Gastroesophageal sphincter (tissue), 4 donors: Measurements from ENCODE around the gene FRMD1. TPM values are rescaled to one million over a fixed set of nuclear protein-coding genes. Genes with fewer than 3 reads are reported as not detected.

Experiments
- ATAC-seq: fragments of 150-250 bp; one replicate; pipeline ENCODE4 v1.9.1; 2016; ENCODE audit warnings: mild to moderate bottlenecking, moderate library complexity
- H3K27ac ChIP-seq, 4 donors: fragments of 200-600 bp; sonication (generic) in 3 of 4; 1 replicate in 3 of 4; 2 replicates in 1 of 4; pipeline ENCODE4 v1.5.1; 2016 to 2019
- H3K27me3 ChIP-seq: fragments of 200-600 bp; sonication (generic); one replicate; pipeline ENCODE4 v1.5.1; 2019
- H3K36me3 ChIP-seq, 2 donors: fragments of 200-600 bp; sonication (generic); one replicate each; pipeline ENCODE4 v1.5.1; 2019; ENCODE audit warnings: control low read depth in 1 of 2
- H3K4me1 ChIP-seq, 3 donors: fragments of 200-600 bp; sonication (generic); 1 replicate in 2 of 3; 2 replicates in 1 of 3; pipeline ENCODE4 v1.5.1; 2016 to 2019; ENCODE audit warnings: control low read depth in 2 of 3
- H3K4me3 ChIP-seq, 2 donors: fragments of 200-600 bp; sonication (generic); one replicate each; pipeline ENCODE4 v1.5.1; 2019; ENCODE audit warnings: mild to moderate bottlenecking in 1 of 2, moderate library complexity in 1 of 2
- H3K9me3 ChIP-seq, 3 donors: fragments of 200-600 bp; sonication (generic); one replicate each; pipeline ENCODE4 v1.5.1; 2017 to 2019; ENCODE audit warnings: control low read depth in 2 of 3
- CTCF ChIP-seq, 4 experiments: fragments of 200-600 bp in 2 of 4; fragments of 450-650 bp in 2 of 4; sonication (generic) in 1 of 4; IDR thresholded peaks; one replicate each; pipeline ENCODE4 v1.5.1; 2017 to 2019; ENCODE audit warnings: antibody characterized with exemption in 4 of 4, mild to moderate bottlenecking in 2 of 4, moderate library complexity in 2 of 4
- EP300 ChIP-seq: sonication (generic); formaldehyde crosslinking; IDR thresholded peaks from one replicate; pipeline ENCODE4 v1.6.1; 2017; ENCODE audit warnings: antibody characterized with exemption, mild to moderate bottlenecking
- POLR2A ChIP-seq, 2 donors: fragments of 450-650 bp; IDR thresholded peaks; one replicate each; pipeline ENCODE4 v1.6.1; 2017; ENCODE audit warnings: antibody characterized with exemption in 2 of 2, mild to moderate bottlenecking in 2 of 2, moderate library complexity in 1 of 2
- POLR2AphosphoS5 ChIP-seq: sonication (generic); formaldehyde crosslinking; IDR thresholded peaks from one replicate; pipeline ENCODE4 v1.6.1; 2017; ENCODE audit warnings: antibody characterized with exemption
- WGBS, 2 donors: methylation state at CpG; one replicate each; pipeline ENCODE4 v1.1.5; 2018; ENCODE audit warnings: low coverage in 1 of 2; 5-methylcytosine and 5-hydroxymethylcytosine counted together
- total RNA-seq, 4 donors: library from RNA; depleted of rRNA; stranded (reverse); fragments of >200 nt; gene quantifications; one replicate each; pipeline ENCODE4 v1.1.0, GENCODE V29; 2016

Gene FRMD1
- total RNA-seq, 4 donors from 2014 or later, result 0.10 to 0.54 (median 0.23) TPM; not detected in 1

GRCh38 chr6:168049706-168050224 is 29.2 kb downstream of the FRMD1 start:
- no peaks in the 10 kb centered on the region for H3K9me3 ChIP-seq
- no peak for ATAC-seq
- 80% methylated on average over 1 of the region's 21 CpGs; no CpG with 5 or more reads in 1 of the 2 donors for WGBS, 2 donors
- no peak overlapping the region for H3K27ac ChIP-seq
- no peak for TF ChIP-seq POLR2AphosphoS5
- no peak for TF ChIP-seq EP300
- no peak for TF ChIP-seq CTCF (IDR thresholded peaks at IDR 0.05)
- TF ChIP-seq POLR2A (IDR thresholded peaks at IDR 0.05), result no peak
- peaks cover 0 to 17% (median 2%) of the 10 kb centered on the region in 3 donors for H3K4me1 ChIP-seq
- H3K36me3 ChIP-seq, result no peaks in the 10 kb centered on the region
- no peak overlapping the region for H3K4me3 ChIP-seq
- H3K27me3 ChIP-seq, result no peaks in the 10 kb centered on the region

- Histone ChIP-seq H3K27ac (no peak overlapping the region), H3K4me1 (peaks cover 0 to 12% (median 0%) of the 10 kb centered on the region in 3 donors), H3K36me3 (no peaks in the 10 kb centered on the region), H3K27me3 (no peaks in the 10 kb centered on the region), H3K9me3 (no peaks in the 10 kb centered on the region), H3K4me3 (no peak overlapping the region)
- WGBS, 2 donors, result 92% methylated on average over 13 of the region's 20 CpGs; no CpG with 5 or more reads in 1 of the 2 donors
- TF ChIP-seq POLR2AphosphoS5 (no peak), CTCF (IDR thresholded peaks at IDR 0.05) (no peak), POLR2A (IDR thresholded peaks at IDR 0.05) (no peak), EP300 (no peak)
- no peak for ATAC-seq
These were observed 29.7 kb downstream of the FRMD1 start for GRCh38 chr6:168049277-168049676.

- H3K27me3 ChIP-seq, result no peaks in the 10 kb centered on the region
These were observed 30.3 kb downstream of the FRMD1 start for GRCh38 chr6:168048724-168049025.

GRCh38 chr6:168047841-168048723 is 30.9 kb downstream of the FRMD1 start:
- TF ChIP-seq EP300 (no peak), POLR2A (IDR thresholded peaks at IDR 0.05) (no peak), CTCF (IDR thresholded peaks at IDR 0.05) (no peak), POLR2AphosphoS5 (no peak)
- Histone ChIP-seq H3K9me3 (no peaks in the 10 kb centered on the region), H3K36me3 (no peaks in the 10 kb centered on the region), H3K4me1 (peaks cover 0 to 10% (median 0%) of the 10 kb centered on the region in 3 donors), H3K4me3 (no peak overlapping the region), H3K27me3 (no peaks in the 10 kb centered on the region), H3K27ac (no peak overlapping the region)
- WGBS, 2 donors, result 74 to 82% methylated on average over 4 to 8 of the region's 31 CpGs
- no peak for ATAC-seq

More at GRCh38 chr6:168048724-168049025, 30.3 kb downstream of the FRMD1 start:
- ATAC-seq, result no peak
- Histone ChIP-seq H3K9me3 (no peaks in the 10 kb centered on the region), H3K4me3 (no peak overlapping the region), H3K4me1 (peaks cover 0 to 10% (median 0%) of the 10 kb centered on the region in 3 donors), H3K36me3 (no peaks in the 10 kb centered on the region), H3K27ac (no peak overlapping the region)
- TF ChIP-seq POLR2A (IDR thresholded peaks at IDR 0.05) (no peak), EP300 (no peak), CTCF (IDR thresholded peaks at IDR 0.05) (no peak), POLR2AphosphoS5 (no peak)
- WGBS, 2 donors, result no CpG with 5 or more reads among the region's 10 CpGs
